ENCODE measurements around the gene PRRC2B.

GRCh38 chr9:131539223-131539923, 145.5 kb downstream of the PRRC2B start:
- TF ChIP-seq POLR2A (IDR thresholded peaks at IDR 0.05) (no peak), CTCF (IDR thresholded peaks at IDR 0.05) (no peak)

All from prostate gland (tissue), 2 donors.